Tibial artery (tissue), 4 donors: ENCODE measurements around the gene SRP68.

ENCODE experiments used
- DNase-seq, 2 donors: peaks; one replicate each; pipeline ENCODE4 v3.0.0-alpha.2; 2019
- H3K27ac ChIP-seq, 2 donors: fragments of 200-600 bp; sonication (generic) in 1 of 2; 1 replicate in 1 of 2; 2 replicates in 1 of 2; pipeline ENCODE4 v1.5.1; 2018 to 2019; ENCODE audit warnings: mild to moderate bottlenecking in 1 of 2
- H3K27me3 ChIP-seq, 2 donors: fragments of 200-600 bp; sonication (generic) in 1 of 2; one replicate each; pipeline versions ENCODE4 v1.5.1 to v1.6.0; 2016 to 2019
- H3K36me3 ChIP-seq, 3 donors: fragments of 200-600 bp; sonication (generic) in 2 of 3; one replicate each; pipeline ENCODE4 v1.5.1; 2016 to 2019; ENCODE audit warnings: mild to moderate bottlenecking in 2 of 3
- H3K4me1 ChIP-seq, 4 donors: fragments of 200-600 bp; sonication (generic) in 2 of 4; 1 replicate in 3 of 4; 2 replicates in 1 of 4; pipeline ENCODE4 v1.5.1; 2016 to 2019
- H3K4me3 ChIP-seq, 2 donors: fragments of 200-600 bp; sonication (generic) in 1 of 2; 1 replicate in 1 of 2; 2 replicates in 1 of 2; pipeline ENCODE4 v1.5.1; 2018 to 2019; ENCODE audit warnings: mild to moderate bottlenecking in 2 of 2
- H3K9me3 ChIP-seq, 3 donors: fragments of 200-600 bp; sonication (generic) in 1 of 3; one replicate each; pipeline ENCODE4 v1.5.1; 2016 to 2019
- CTCF ChIP-seq, 2 experiments: fragments of 200-600 bp in 1 of 2; fragments of 450-650 bp in 1 of 2; IDR thresholded peaks; one replicate each; pipeline ENCODE4 v1.5.1; 2017 to 2019; ENCODE audit warnings: antibody characterized with exemption in 2 of 2, mild to moderate bottlenecking in 1 of 2, moderate library complexity in 1 of 2
- intact Hi-C: fragments of 100-400 bp; cut with DNase I; formaldehyde crosslinking; loops from one replicate; pipeline ENCODE4 v1.15.0; 2023; ENCODE audit warnings: low total_unique reads

The SRP68 gene

GRCh38 chr17:76088868-76089576, 16.7 kb upstream of the SRP68 start:
- Histone ChIP-seq H3K36me3 (peaks cover 71 to 100% (median 97%) of the 10 kb centered on the region in 3 donors), H3K4me1 (no peaks in the 10 kb centered on the region)
- intact Hi-C loops, result no loop called here

GRCh38 chr17:76088041-76088867, 15.9 kb upstream of the SRP68 start:
- no peak for DNase-seq
- intact Hi-C loops, result no loop called here
- TF ChIP-seq CTCF (IDR thresholded peaks at IDR 0.05), result no peak

More at GRCh38 chr17:76088868-76089576, 16.7 kb upstream of the SRP68 start:
- no peak for DNase-seq
- Histone ChIP-seq H3K9me3 (no peaks in the 10 kb centered on the region), H3K27me3 (no peaks in the 10 kb centered on the region), H3K4me3 (no peak overlapping the region), H3K27ac (no peak overlapping the region)
- no peak for TF ChIP-seq CTCF (IDR thresholded peaks at IDR 0.05)

GRCh38 chr17:76087531-76087930, 15.2 kb upstream of the SRP68 start:
- no peak for DNase-seq
- intact Hi-C loops, result no loop called here
- no peaks in the 10 kb centered on the region for H3K4me1 ChIP-seq
- no peak for TF ChIP-seq CTCF (IDR thresholded peaks at IDR 0.05)
- no peaks in the 10 kb centered on the region for H3K27me3 ChIP-seq
- peaks cover 62 to 100% (median 95%) of the 10 kb centered on the region in 3 donors for H3K36me3 ChIP-seq
- H3K27ac ChIP-seq, result no peak overlapping the region
- H3K9me3 ChIP-seq, result no peaks in the 10 kb centered on the region
- H3K4me3 ChIP-seq, result no peak overlapping the region

More at GRCh38 chr17:76088041-76088867, 15.9 kb upstream of the SRP68 start:
- H3K4me3 ChIP-seq, result no peak overlapping the region
- no peak overlapping the region for H3K27ac ChIP-seq
- H3K27me3 ChIP-seq, result no peaks in the 10 kb centered on the region
- peaks cover 69 to 100% (median 97%) of the 10 kb centered on the region in 3 donors for H3K36me3 ChIP-seq
- no peaks in the 10 kb centered on the region for H3K9me3 ChIP-seq
- H3K4me1 ChIP-seq, result no peaks in the 10 kb centered on the region

DNA sequence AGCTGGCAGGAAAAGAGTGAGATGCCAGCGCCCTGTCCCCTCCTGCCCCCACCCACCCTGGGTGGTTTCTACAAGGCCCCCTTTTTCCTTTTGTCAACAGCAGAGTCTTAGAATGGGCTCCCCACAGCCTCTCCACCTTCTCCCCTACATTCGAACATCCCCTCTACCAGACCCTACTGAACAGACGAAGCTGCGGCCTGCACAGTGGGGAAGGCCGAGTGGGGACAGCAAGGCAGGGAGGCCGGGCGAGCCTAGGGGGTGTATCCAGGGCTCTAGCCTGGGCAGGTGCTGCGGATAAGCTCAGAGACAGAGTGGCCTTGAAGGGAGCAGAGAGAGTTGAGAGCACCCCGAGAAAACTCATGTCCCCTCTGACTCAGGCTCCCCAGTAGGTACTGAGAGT, 14.1 kb upstream of the SRP68 start:
- DNase-seq, result no peak
- H3K9me3 ChIP-seq, result no peaks in the 10 kb centered on the region
- no peak overlapping the region for H3K27ac ChIP-seq
- no peak overlapping the region for H3K4me3 ChIP-seq
- TF ChIP-seq CTCF (IDR thresholded peaks at IDR 0.05), result no peak
- intact Hi-C loops, result no loop called here
- H3K36me3 ChIP-seq, result peaks cover 58 to 94% (median 86%) of the 10 kb centered on the region in 3 donors
- no peaks in the 10 kb centered on the region for H3K27me3 ChIP-seq
- no peaks in the 10 kb centered on the region for H3K4me1 ChIP-seq

GRCh38 chr17:76085731-76086366, 13.5 kb upstream of the SRP68 start:
- no peak for TF ChIP-seq CTCF (IDR thresholded peaks at IDR 0.05)
- H3K36me3 ChIP-seq, result peaks cover 57 to 89% (median 80%) of the 10 kb centered on the region in 3 donors
- H3K4me3 ChIP-seq, result no peak overlapping the region

More at GRCh38 chr17:76085731-76086366, 13.5 kb upstream of the SRP68 start:
- Histone ChIP-seq H3K4me1 (no peaks in the 10 kb centered on the region), H3K27me3 (no peaks in the 10 kb centered on the region), H3K27ac (no peak overlapping the region), H3K9me3 (no peaks in the 10 kb centered on the region)
- DNase-seq, result no peak
- intact Hi-C loops, result no loop called here
